ENCODE results near the gene ADM5.

ADM5 gene

DNA sequence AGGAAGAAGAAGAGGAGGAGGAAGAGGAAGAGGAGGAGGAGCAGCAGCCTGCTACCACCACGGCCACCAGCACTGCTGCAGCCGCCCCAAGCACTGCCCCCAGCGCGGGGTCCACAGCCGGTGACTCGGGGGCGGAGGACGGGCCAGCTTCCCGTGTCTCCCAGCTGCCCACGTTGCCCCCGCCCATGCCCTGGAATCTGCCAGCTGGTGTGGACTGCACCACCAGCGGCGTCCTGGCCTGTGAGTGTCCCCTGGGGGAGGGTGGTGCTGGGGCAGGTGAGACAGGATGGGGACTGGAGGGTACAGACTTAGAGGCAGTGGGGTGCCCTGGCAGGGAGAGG, 36.0 kb upstream of the ADM5 start:
- H3K4me3 ChIP-seq (replicated peaks; ENCODE audit: low read depth, low read length): no peak overlapping the region
- DNase-seq (ENCODE audit: extremely low read depth, low read depth): no peak
- TF ChIP-seq, protein P1, sequence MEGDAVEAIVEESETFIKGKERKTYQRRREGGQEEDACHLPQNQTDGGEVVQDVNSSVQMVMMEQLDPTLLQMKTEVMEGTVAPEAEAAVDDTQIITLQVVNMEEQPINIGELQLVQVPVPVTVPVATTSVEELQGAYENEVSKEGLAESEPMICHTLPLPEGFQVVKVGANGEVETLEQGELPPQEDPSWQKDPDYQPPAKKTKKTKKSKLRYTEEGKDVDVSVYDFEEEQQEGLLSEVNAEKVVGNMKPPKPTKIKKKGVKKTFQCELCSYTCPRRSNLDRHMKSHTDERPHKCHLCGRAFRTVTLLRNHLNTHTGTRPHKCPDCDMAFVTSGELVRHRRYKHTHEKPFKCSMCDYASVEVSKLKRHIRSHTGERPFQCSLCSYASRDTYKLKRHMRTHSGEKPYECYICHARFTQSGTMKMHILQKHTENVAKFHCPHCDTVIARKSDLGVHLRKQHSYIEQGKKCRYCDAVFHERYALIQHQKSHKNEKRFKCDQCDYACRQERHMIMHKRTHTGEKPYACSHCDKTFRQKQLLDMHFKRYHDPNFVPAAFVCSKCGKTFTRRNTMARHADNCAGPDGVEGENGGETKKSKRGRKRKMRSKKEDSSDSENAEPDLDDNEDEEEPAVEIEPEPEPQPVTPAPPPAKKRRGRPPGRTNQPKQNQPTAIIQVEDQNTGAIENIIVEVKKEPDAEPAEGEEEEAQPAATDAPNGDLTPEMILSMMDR (IDR thresholded peaks at IDR 0.05; ENCODE audit: low read depth, low read length, missing control alignments): no peak

DNA sequence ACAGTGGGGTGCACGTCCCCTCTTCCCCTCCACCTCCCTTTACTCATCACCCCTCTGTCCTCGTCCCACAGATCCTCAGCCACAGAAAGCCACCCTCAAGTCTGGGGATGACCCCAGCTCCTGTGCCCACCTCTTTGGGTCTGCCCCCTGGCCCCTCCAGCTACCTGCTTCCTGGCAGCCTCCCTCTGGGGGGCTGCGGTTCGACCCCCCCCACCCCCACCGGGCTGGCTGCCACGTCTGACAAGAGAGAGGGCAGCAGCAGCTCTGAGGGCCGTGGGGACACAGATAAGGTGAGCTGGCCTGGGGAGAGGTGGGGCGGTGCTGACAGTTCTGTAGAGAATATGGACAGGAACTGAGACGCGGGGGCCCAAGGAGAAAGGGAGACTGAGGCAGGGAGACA, 34.8 kb upstream of the ADM5 start:
- DNase-seq (ENCODE audit: extremely low read depth, low read depth): no peak
- TF ChIP-seq, protein P1 (IDR thresholded peaks at IDR 0.05; ENCODE audit: low read depth, low read length, missing control alignments): no peak
- no peak overlapping the region for H3K4me3 ChIP-seq (replicated peaks; ENCODE audit: low read depth, low read length)

- TF ChIP-seq, protein P1 (IDR thresholded peaks at IDR 0.05; ENCODE audit: low read depth, low read length, missing control alignments): no peak
- no peak for DNase-seq (ENCODE audit: extremely low read depth, low read depth)
- no peak overlapping the region for H3K4me3 ChIP-seq (replicated peaks; ENCODE audit: low read depth, low read length)
Observed at GRCh38 chr19:49655570-49656455, 33.6 kb upstream of the ADM5 start.

- no peak for DNase-seq (ENCODE audit: extremely low read depth, low read depth)
- H3K4me3 ChIP-seq (replicated peaks; ENCODE audit: low read depth, low read length): no peak overlapping the region
- TF ChIP-seq, protein P1 (IDR thresholded peaks at IDR 0.05; ENCODE audit: low read depth, low read length, missing control alignments): no peak
Observed at GRCh38 chr19:49656456-49657109, 32.8 kb upstream of the ADM5 start.

GRCh38 chr19:49657493-49658138, 31.8 kb upstream of the ADM5 start:
- TF ChIP-seq, protein P1 (IDR thresholded peaks at IDR 0.05; ENCODE audit: low read depth, low read length, missing control alignments): no peak
- DNase-seq (ENCODE audit: extremely low read depth, low read depth): no peak
- H3K4me3 ChIP-seq (replicated peaks; ENCODE audit: low read depth, low read length): no peak overlapping the region

GRCh38 chr19:49658139-49658517, 31.3 kb upstream of the ADM5 start:
- DNase-seq (ENCODE audit: extremely low read depth, low read depth): no peak
- TF ChIP-seq, protein P1 (IDR thresholded peaks at IDR 0.05; ENCODE audit: low read depth, low read length, missing control alignments): no peak
- no peak overlapping the region for H3K4me3 ChIP-seq (replicated peaks; ENCODE audit: low read depth, low read length)

Data from HFF-Myc (cell line).